Stimulated activated CD8-positive, alpha-beta memory T cell treated with anti-CD3 and anti-CD28 coated beads, Interleukin-7, amount 100 ng/mL, for 48 hours (primary cell): ENCODE data around the gene SLC28A3.

ENCODE experiments used
- DNase-seq, 2 donors: peaks; one replicate each; pipeline ENCODE4 v3.0.0-alpha.2; 2020; ENCODE audit warnings: low read depth in 1 of 2; ENCODE audit errors: extremely low read depth in 1 of 2

The SLC28A3 gene

DNA sequence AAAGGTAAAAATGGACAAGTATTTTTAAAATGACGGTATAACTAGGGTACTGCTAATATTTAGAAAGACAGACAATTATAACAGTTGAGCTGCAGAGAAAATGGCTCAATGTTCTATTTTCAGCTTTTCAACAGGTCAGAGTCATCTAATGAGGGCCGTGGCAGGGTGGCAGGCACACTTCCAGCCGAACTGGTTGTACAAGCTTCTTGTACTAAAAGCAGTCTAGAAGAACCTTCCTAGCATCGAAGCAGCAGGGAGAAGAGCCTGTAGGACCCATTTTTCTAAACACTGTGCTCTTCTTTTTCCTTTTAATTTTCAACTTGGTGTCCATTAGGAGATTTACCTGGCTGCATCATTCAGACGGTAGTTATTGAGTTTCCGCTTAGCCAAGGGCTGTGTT is 85.6 kb downstream of the SLC28A3 start:
- no peak for DNase-seq

DNA sequence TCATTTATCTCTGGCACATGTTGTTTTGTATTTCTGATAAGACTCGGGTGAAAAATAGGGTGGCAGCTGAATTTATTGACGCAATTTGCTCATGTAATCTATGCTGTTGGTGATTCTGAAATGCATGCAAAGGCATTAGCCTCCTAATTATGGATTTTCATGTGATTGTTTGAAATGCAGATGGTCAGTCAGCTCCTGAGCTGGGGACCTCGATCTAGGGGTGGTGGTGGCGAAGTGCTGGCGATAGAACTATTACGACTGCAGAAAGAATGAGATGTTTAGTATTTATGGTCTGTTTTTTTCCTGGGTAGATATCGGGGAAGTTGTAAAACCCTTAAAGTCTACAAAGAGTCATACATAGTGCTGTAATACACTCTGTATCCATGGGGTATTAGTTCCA is 88.6 kb downstream of the SLC28A3 start:
- no peak for DNase-seq

DNA sequence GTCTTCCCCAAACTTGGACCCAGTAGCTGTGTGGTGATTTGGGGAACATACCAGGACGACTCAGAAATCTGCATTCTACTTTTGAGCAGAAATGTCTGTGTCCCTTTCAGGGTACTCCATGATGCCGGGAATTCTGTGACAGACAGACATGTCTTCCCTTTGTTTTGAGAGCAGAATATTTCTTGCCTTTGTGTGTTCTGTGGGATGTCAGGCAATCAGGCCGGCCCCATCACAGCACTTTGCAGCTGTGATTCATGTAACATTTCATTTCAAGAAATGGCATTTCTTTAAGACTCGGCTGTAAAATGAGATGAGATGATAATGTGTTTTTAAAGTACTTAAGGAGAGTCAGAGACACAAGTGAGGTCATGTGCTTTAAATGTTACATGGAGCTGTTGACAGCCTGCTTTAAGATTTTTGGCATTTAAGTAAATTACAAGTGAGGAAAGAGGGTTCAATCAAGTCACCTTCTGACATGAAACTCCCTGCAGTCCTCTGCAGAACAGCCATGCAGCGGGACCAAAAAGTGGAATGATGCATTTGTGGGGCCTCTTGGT is 98.7 kb downstream of the SLC28A3 start:
- no peak for DNase-seq

DNA sequence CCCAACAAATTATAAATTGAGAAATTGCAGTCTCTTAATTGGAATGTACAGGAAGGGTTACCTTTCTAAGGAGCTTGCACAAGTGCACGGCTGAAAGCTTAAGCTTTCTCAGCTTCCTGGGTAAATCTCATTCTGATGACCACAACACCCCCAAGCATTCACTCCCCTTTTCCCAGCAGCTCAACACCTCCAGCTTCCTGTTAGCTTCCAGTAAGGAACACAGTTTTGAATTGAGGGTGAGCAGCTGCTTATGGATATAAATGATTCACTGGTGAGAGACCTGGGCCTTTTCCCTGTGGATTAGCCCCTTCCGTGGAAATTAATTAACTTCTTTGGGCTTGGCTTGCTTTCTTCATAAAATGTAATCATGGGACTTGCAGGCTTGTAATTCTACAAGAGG is 101.2 kb downstream of the SLC28A3 start:
- no peak for DNase-seq

DNA sequence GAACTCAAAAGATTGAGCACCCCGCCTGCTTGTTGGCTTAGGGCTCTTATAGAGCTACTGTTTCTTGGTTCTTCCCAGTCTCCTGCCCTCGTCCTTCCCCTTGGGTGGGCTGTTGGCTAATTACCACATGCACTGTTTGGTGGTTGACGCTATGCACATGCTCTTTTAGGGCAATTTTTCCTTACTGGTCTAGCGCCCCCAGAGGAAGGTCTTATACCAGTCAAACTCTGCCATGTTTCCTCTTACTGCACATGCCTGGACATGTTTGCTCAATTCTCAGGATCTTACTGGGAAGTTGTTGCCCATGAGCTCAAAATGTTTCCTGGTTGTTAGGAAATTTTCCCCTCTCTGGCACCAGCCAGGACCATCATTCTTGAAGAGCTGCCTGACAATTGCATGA is 101.9 kb downstream of the SLC28A3 start:
- DNase-seq, result no peak

DNA sequence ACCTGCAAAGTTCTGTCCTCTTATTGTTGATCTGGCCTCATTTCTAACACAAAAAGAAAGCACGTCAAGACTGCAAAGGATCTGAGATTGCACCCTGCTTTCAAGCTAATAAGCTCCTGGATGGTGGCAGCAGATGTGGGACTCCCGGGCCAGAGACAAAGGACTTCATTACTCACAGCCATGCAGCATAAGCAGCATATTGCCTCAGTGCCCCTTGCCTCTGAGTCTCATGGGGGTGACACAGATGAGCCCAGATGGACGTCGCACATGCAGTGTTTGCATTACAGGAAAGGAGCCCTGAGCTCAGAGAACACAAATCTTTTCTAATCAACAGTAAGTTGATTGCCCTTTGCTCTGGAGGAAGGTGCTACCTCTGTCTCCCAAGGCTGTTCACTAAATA is 105.0 kb downstream of the SLC28A3 start:
- DNase-seq, result no peak

DNA sequence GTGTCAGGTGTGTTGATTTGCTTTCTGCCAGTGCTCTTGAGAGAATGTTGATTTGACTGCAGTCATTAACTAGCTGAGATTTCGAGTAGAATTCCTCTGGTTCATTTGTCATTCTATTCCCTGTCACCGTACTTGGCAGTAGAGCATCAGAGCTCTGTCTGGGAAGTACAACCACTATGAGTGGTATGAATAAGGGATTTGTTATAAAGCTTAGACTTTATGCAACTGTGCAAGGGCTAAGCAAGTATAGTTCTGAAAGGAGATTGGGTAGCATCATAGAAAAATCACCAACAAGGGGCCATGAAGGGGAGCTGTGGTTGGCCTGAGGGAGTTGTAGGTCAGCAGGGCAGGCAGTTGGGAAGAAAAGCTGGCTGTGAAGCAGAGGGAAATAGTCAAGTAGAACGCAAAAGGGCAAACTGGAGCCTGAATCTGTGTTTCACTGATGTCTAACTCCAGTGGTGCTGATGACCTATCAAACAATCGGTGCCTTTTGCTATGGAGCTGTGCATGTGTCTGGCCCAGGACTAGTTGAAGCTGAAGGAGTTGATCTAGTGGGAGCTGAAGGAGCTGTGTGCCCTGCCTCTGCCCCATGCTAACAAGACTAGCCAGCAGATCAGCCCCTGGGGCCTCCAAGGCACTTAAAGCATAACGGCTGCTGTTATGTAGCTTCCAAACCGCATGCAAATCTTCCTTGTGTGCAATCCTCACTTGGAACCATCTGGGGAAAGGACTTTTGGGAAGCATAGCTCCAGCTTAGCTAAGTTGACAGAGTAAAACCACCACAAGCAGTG is 110.0 kb downstream of the SLC28A3 start:
- DNase-seq, result no peak

DNA sequence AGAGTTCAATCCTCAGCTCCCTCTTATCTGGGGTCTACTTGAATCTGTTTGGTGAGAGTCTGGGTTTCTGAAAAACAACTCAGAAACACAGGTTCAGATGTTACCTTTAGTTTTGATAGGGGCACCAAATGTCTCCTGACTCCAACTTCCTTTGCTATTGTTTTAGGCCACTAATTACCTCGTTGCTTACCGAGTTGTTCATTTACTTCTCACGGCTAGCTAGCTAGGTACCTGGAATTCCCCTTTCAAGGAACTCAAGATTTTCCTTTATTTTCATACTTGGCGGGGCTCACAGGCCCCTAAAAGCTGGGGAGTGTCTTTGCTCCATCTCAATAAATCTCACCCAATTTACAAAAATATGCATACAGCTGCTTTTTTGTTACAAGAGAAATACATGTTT is 111.4 kb downstream of the SLC28A3 start:
- DNase-seq, result no peak

DNA sequence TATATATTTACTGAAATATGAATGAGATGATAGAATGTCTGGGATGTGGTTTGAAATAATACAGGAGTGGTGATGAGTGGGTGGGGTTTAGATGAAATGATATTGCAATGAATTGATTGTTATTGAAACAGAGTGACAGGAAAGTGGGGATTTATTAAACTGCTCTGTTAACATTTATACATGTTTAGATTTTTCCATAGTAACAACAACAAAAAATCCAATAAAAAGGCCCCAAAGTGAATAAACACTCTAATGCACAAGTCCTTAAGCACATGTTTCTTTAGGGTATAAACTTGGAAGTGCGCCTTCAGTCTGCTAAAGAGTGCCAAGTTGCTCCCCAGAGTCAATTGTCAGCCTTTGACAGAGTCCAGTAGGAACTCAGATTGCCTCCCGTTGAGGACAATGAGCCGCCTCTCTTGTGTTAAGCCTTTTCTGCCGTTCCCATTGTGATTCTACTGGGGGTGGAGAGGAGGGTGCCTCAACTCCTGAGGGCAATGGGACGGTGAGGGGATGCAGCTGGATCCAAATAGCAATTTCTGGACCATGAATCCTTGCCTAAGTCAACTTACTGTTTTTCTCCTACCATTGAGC is 112.3 kb downstream of the SLC28A3 start:
- no peak for DNase-seq

DNA sequence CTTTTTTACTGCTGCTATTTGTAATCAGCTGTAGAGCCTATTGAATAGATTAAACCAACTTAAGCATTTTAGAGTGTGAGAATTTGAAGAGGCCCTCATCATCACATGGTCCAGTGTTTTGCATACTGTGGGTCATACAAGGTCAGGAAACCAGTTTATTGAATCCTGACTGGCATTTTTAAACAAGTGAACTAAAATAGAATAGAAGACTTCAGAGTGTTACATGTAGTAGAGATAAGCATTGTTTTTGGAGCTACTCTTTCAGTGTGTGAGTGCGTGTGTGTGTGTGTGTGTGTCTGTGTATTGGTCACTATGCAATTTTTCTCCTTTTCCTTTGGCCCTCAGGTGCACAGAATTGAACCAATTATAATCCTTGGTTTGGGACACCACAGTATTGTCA is 114.4 kb downstream of the SLC28A3 start:
- DNase-seq, result no peak
